Aorta (tissue), 5 donors: Measurements from ENCODE around the gene SORBS2. TPM values are rescaled to one million over a fixed set of nuclear protein-coding genes. Genes with fewer than 3 reads are reported as not detected.

Experiments
- ATAC-seq: fragments of 200-7000 bp; cut with Tn5 transposase; one replicate; pipeline ENCODE4 v1.9.1; 2022; ENCODE audit warnings: moderate library complexity; ENCODE audit not compliant: low FRiP score
- DNase-seq, 2 donors: peaks; one replicate each; pipeline ENCODE4 v3.0.0-alpha.2; 2020
- H3K27ac ChIP-seq, 2 donors: one replicate each; pipeline ENCODE4 v1.5.1; 2013; ENCODE audit warnings: low read length in 2 of 2, mild to moderate bottlenecking in 2 of 2, moderate library complexity in 2 of 2, control low read depth in 1 of 2, inconsistent platforms in 1 of 2, low read depth in 1 of 2
- H3K27me3 ChIP-seq, 2 donors: one replicate each; pipeline ENCODE4 v1.6.1; 2013; ENCODE audit warnings: control low read depth in 1 of 2, low read length in 1 of 2, mild to moderate bottlenecking in 1 of 2, moderate library complexity in 1 of 2; ENCODE audit not compliant: insufficient read depth in 2 of 2, control insufficient read depth in 1 of 2
- H3K36me3 ChIP-seq, 2 donors: one replicate each; pipeline ENCODE4 v1.6.1; 2013; ENCODE audit warnings: control low read depth in 1 of 2, low read length in 1 of 2, mild to moderate bottlenecking in 1 of 2; ENCODE audit not compliant: insufficient read depth in 2 of 2, control insufficient read depth in 1 of 2
- H3K4me1 ChIP-seq, 2 donors: one replicate each; pipeline ENCODE4 v1.6.1; 2013; ENCODE audit warnings: low read length in 2 of 2, control low read depth in 1 of 2, mild to moderate bottlenecking in 1 of 2, moderate library complexity in 1 of 2; ENCODE audit not compliant: insufficient read depth in 2 of 2, control insufficient read depth in 1 of 2
- H3K4me3 ChIP-seq, 2 donors: one replicate each; pipeline ENCODE4 v1.5.1; 2013; ENCODE audit warnings: low read length in 2 of 2, control low read depth in 1 of 2, mild to moderate bottlenecking in 1 of 2
- H3K9me3 ChIP-seq: one replicate; pipeline ENCODE4 v1.6.1; 2013; ENCODE audit warnings: mild to moderate bottlenecking, low read length; ENCODE audit not compliant: control insufficient read depth
- WGBS, 2 donors: extraction: QIAGEN DNeasy Blood & Tissue Kit; methylation state at CpG; one replicate each; pipeline ENCODE4 v1.1.7; 2013; 5-methylcytosine and 5-hydroxymethylcytosine counted together
- intact Hi-C, 2 donors: fragments of 100-400 bp; cut with DNase I; formaldehyde crosslinking; loops; one replicate each; pipeline versions ENCODE4 v1.14.2 to v1.15.0; 2022
- polyA plus RNA-seq, 2 donors: library from polyadenylated mRNA; stranded (reverse); fragments of 200-250 nt; gene quantifications; one replicate each; pipeline ENCODE4 v1.2.3, GENCODE V29; 2013
- total RNA-seq, 2 donors: library from RNA; stranded (reverse); fragmentation: NEBNext Ultra II Directional; extraction: Animal tissue kit (Norgen Biotek cat#: 25700); gene quantifications; one replicate each; pipeline ENCODE4 v1.2.1, GENCODE V29; 2021
- donor health status: healthy with polysubstance abuse.
- donor health status: Bipolar disorder and iron deficiency.
- donor health status: DM: no; HTN: no; CAD: no.
- donor health status: DM: no; HTN: no; CAD: no.
- donor health status: DM: yes; HTN: yes; CAD: no.

SORBS2 gene
- total and polyA plus RNA-seq, 4 donors = 111 to 696 (median 246) TPM

- Histone ChIP-seq H3K27me3 (no peaks in the 10 kb centered on the region), H3K27ac (peak overlapping the region; percentile 7 to 36), H3K9me3 (no peaks in the 10 kb centered on the region), H3K36me3 (no peaks in the 10 kb centered on the region), H3K4me3 (no peak overlapping the region), H3K4me1 (peaks cover 0 to 5% of the 10 kb centered on the region in 2 donors)
- WGBS, 2 donors = 8 to 9% methylated on average over 3 of the region's 3 CpGs
- intact Hi-C loops = loop anchor here (5.0 to 10.0 kb wide), 3 partner anchors 59 to 376 kb away; no protein-coding TSS in a partner anchor
- ATAC-seq (no peak), DNase-seq (no peak)
Measured at GRCh38 chr4:185590982-185591381, 221.0 kb downstream of the SORBS2 start.

- no peaks in the 10 kb centered on the region for H3K36me3 ChIP-seq
- peak overlapping the region; percentile 37 to 49 for H3K27ac ChIP-seq
- 65 to 74% methylated on average over 13 of the region's 13 CpGs for WGBS, 2 donors
- ATAC-seq = peak; percentile 36
- H3K9me3 ChIP-seq = no peaks in the 10 kb centered on the region
- no peak for DNase-seq
- intact Hi-C loops = no loop called here
- H3K4me3 ChIP-seq = no peak overlapping the region
- peaks cover 0 to 5% of the 10 kb centered on the region in 2 donors for H3K4me1 ChIP-seq
- H3K27me3 ChIP-seq = no peaks in the 10 kb centered on the region
Measured at GRCh38 chr4:185589067-185589836, 222.7 kb downstream of the SORBS2 start.

- intact Hi-C loops = no loop called here
- Histone ChIP-seq H3K36me3 (no peaks in the 10 kb centered on the region), H3K4me1 (peaks cover 0 to 5% of the 10 kb centered on the region in 2 donors), H3K4me3 (no peak overlapping the region), H3K9me3 (no peaks in the 10 kb centered on the region), H3K27ac (no peak overlapping the region), H3K27me3 (no peaks in the 10 kb centered on the region)
- 71 to 72% methylated on average over 32 of the region's 32 CpGs for WGBS, 2 donors
- ATAC-seq (peak; percentile 20), DNase-seq (no peak)
Measured at GRCh38 chr4:185587427-185588161, 224.4 kb downstream of the SORBS2 start.

GRCh38 chr4:185587030-185587426 lies 225.0 kb downstream of the SORBS2 start:
- Histone ChIP-seq H3K36me3 (no peaks in the 10 kb centered on the region), H3K4me1 (peaks cover 0 to 5% of the 10 kb centered on the region in 2 donors), H3K4me3 (no peak overlapping the region), H3K27me3 (no peaks in the 10 kb centered on the region), H3K27ac (no peak overlapping the region), H3K9me3 (no peaks in the 10 kb centered on the region)
- intact Hi-C loops = no loop called here
- 90 to 91% methylated on average over 6 of the region's 6 CpGs for WGBS, 2 donors
- DNase-seq (no peak), ATAC-seq (no peak)

- Histone ChIP-seq H3K9me3 (no peaks in the 10 kb centered on the region), H3K27ac (no peak overlapping the region), H3K4me1 (no peaks in the 10 kb centered on the region), H3K27me3 (no peaks in the 10 kb centered on the region), H3K4me3 (no peak overlapping the region), H3K36me3 (no peaks in the 10 kb centered on the region)
- WGBS, 2 donors = 19 to 22% methylated on average over 1 of the region's 1 CpG
- ATAC-seq (no peak), DNase-seq (no peak)
- intact Hi-C loops = no loop called here
Measured at GRCh38 chr4:185585211-185585610, 226.8 kb downstream of the SORBS2 start.

GRCh38 chr4:185583813-185584212 lies 228.2 kb downstream of the SORBS2 start:
- ATAC-seq = no peak
- no peaks in the 10 kb centered on the region for H3K27me3 ChIP-seq
- WGBS, 2 donors = 93 to 97% methylated on average over 1 of the region's 1 CpG
- H3K36me3 ChIP-seq = no peaks in the 10 kb centered on the region
- no peak overlapping the region for H3K4me3 ChIP-seq
- H3K27ac ChIP-seq = no peak overlapping the region
- intact Hi-C loops = no loop called here
- no peak for DNase-seq
- no peaks in the 10 kb centered on the region for H3K9me3 ChIP-seq
- no peaks in the 10 kb centered on the region for H3K4me1 ChIP-seq

- Histone ChIP-seq H3K4me1 (no peaks in the 10 kb centered on the region), H3K27ac (no peak overlapping the region), H3K27me3 (no peaks in the 10 kb centered on the region), H3K4me3 (no peak overlapping the region), H3K9me3 (no peaks in the 10 kb centered on the region), H3K36me3 (no peaks in the 10 kb centered on the region)
- DNase-seq (no peak), ATAC-seq (no peak)
- 89 to 93% methylated on average over 7 of the region's 7 CpGs for WGBS, 2 donors
- intact Hi-C loops = no loop called here
Measured at GRCh38 chr4:185582651-185583400, 229.2 kb downstream of the SORBS2 start.

- Histone ChIP-seq H3K36me3 (no peaks in the 10 kb centered on the region), H3K4me3 (no peak overlapping the region), H3K27me3 (no peaks in the 10 kb centered on the region), H3K27ac (no peak overlapping the region), H3K4me1 (peaks cover 0 to 2% of the 10 kb centered on the region in 2 donors), H3K9me3 (no peaks in the 10 kb centered on the region)
- DNase-seq (no peak), ATAC-seq (no peak)
- WGBS, 2 donors = 88 to 92% methylated on average over 12 of the region's 12 CpGs
- intact Hi-C loops = no loop called here
Measured at GRCh38 chr4:185580699-185581098, 231.3 kb downstream of the SORBS2 start.
